ENCODE measurements around the gene DNAJC6. TPM values are rescaled to one million over a fixed set of nuclear protein-coding genes. Genes with fewer than 3 reads are reported as not detected.

DNAJC6 gene
- polyA plus RNA-seq, 1 donor (not counting 4 experiments of a cell fraction or from before 2014, with no cell fraction given) = 7.7 TPM

GRCh38 chr1:65260851-65261473 lies 48.4 kb upstream of the DNAJC6 start:
- H3K4me1 ChIP-seq (ENCODE audit: control insufficient read depth, extremely low read depth, insufficient read depth, low read length) = peaks cover 26% of the 10 kb centered on the region
- no peak for TF ChIP-seq EZH2 (IDR thresholded peaks at IDR 0.05; ENCODE audit: low read length)
- TF ChIP-seq, protein P1, sequence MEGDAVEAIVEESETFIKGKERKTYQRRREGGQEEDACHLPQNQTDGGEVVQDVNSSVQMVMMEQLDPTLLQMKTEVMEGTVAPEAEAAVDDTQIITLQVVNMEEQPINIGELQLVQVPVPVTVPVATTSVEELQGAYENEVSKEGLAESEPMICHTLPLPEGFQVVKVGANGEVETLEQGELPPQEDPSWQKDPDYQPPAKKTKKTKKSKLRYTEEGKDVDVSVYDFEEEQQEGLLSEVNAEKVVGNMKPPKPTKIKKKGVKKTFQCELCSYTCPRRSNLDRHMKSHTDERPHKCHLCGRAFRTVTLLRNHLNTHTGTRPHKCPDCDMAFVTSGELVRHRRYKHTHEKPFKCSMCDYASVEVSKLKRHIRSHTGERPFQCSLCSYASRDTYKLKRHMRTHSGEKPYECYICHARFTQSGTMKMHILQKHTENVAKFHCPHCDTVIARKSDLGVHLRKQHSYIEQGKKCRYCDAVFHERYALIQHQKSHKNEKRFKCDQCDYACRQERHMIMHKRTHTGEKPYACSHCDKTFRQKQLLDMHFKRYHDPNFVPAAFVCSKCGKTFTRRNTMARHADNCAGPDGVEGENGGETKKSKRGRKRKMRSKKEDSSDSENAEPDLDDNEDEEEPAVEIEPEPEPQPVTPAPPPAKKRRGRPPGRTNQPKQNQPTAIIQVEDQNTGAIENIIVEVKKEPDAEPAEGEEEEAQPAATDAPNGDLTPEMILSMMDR (optimal IDR thresholded peaks at IDR 0.05 in 1 of 3, IDR thresholded peaks at IDR 0.05 in 1 of 3, conservative IDR thresholded peaks at IDR 0.05 in 1 of 3; ENCODE audit: extremely low read depth in 1 of 3, insufficient read depth in 2 of 3, low read length in 3 of 3) = no peak
- H3K4me3 ChIP-seq (ENCODE audit: control insufficient read depth in 2 of 3, extremely low read depth in 1 of 3, insufficient read depth in 2 of 3, low read depth in 1 of 3, low read length in 3 of 3) = no peak overlapping the region
- H3K9ac ChIP-seq (ENCODE audit: control insufficient read depth, extremely low read depth, insufficient read depth, low read length) = no peak overlapping the region
- H3K9me1 ChIP-seq (ENCODE audit: control insufficient read depth, extremely low read depth, insufficient read depth, low read length) = no peaks in the 10 kb centered on the region
- dilution Hi-C loops (cut with MboI; ENCODE audit: extremely low pct_ligation_motif_present, low sequenced_read_pairs) = no loop called here
- no peaks in the 10 kb centered on the region for H3K9me3 ChIP-seq (ENCODE audit: control insufficient read depth, low read depth, low read length)
- DNase-seq (ENCODE audit: low read depth, low spot score) = peak; percentile 58
- FAIRE-seq = peak; percentile 90
- no peak overlapping the region for H3K27ac ChIP-seq (ENCODE audit: control insufficient read depth, insufficient read depth, low read length)
- H3K27me3 ChIP-seq (ENCODE audit: control insufficient read depth, extremely low read depth, insufficient read depth, low read length) = no peaks in the 10 kb centered on the region
- H3K79me2 ChIP-seq (ENCODE audit: control insufficient read depth, insufficient read depth, low read length) = peaks cover 1% of the 10 kb centered on the region
- no peak overlapping the region for H2AFZ ChIP-seq (ENCODE audit: control insufficient read depth, low read length)
- H3K36me3 ChIP-seq (ENCODE audit: control insufficient read depth in 2 of 2, extremely low read depth in 1 of 2, insufficient read depth in 2 of 2, low read length in 2 of 2) = no peaks in the 10 kb centered on the region
- H4K20me1 ChIP-seq (ENCODE audit: control insufficient read depth, extremely low read depth, insufficient read depth, low read length) = no peaks in the 10 kb centered on the region
- H3K4me2 ChIP-seq (ENCODE audit: control insufficient read depth, extremely low read depth, insufficient read depth, low read depth, low read length) = no peak overlapping the region

DNA sequence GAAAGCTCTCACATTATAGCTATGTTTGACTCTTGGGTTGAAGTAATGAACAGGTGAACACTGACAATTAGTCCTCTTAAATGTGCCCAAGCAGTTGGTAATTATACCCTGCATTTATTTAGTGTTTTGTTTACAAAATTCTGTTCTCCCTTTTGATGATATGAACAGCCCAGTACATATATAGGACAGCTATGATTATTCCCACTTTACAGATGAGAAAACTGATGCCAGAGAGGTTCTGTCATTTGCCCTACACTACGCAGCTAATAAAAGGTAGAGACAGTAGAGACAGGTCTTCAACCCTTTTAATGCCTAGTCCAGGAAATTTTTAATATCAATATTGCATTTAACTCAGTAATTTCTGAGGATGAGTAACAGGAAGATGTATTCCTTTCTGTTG lies 46.1 kb upstream of the DNAJC6 start:
- H4K20me1 ChIP-seq (ENCODE audit: control insufficient read depth, extremely low read depth, insufficient read depth, low read length) = no peaks in the 10 kb centered on the region
- no peak overlapping the region for H2AFZ ChIP-seq (ENCODE audit: control insufficient read depth, low read length)
- H3K36me3 ChIP-seq (ENCODE audit: control insufficient read depth in 2 of 2, extremely low read depth in 1 of 2, insufficient read depth in 2 of 2, low read length in 2 of 2) = no peaks in the 10 kb centered on the region
- no peaks in the 10 kb centered on the region for H3K9me1 ChIP-seq (ENCODE audit: control insufficient read depth, extremely low read depth, insufficient read depth, low read length)
- no peaks in the 10 kb centered on the region for H3K9me3 ChIP-seq (ENCODE audit: control insufficient read depth, low read depth, low read length)
- no peak overlapping the region for H3K4me3 ChIP-seq (ENCODE audit: control insufficient read depth in 2 of 3, extremely low read depth in 1 of 3, insufficient read depth in 2 of 3, low read depth in 1 of 3, low read length in 3 of 3)
- peaks cover 21% of the 10 kb centered on the region for H3K4me1 ChIP-seq (ENCODE audit: control insufficient read depth, extremely low read depth, insufficient read depth, low read length)
- no peak for DNase-seq (ENCODE audit: low read depth, low spot score)
- dilution Hi-C loops (cut with MboI; ENCODE audit: extremely low pct_ligation_motif_present, low sequenced_read_pairs) = no loop called here
- no peak overlapping the region for H3K27ac ChIP-seq (ENCODE audit: control insufficient read depth, insufficient read depth, low read length)
- peaks cover 1% of the 10 kb centered on the region for H3K79me2 ChIP-seq (ENCODE audit: control insufficient read depth, insufficient read depth, low read length)
- H3K27me3 ChIP-seq (ENCODE audit: control insufficient read depth, extremely low read depth, insufficient read depth, low read length) = no peaks in the 10 kb centered on the region
- TF ChIP-seq, protein P1 (optimal IDR thresholded peaks at IDR 0.05 in 1 of 3, IDR thresholded peaks at IDR 0.05 in 1 of 3, conservative IDR thresholded peaks at IDR 0.05 in 1 of 3; ENCODE audit: extremely low read depth in 1 of 3, insufficient read depth in 2 of 3, low read length in 3 of 3) = no peak
- no peak for TF ChIP-seq EZH2 (IDR thresholded peaks at IDR 0.05; ENCODE audit: low read length)
- no peak overlapping the region for H3K9ac ChIP-seq (ENCODE audit: control insufficient read depth, extremely low read depth, insufficient read depth, low read length)
- H3K4me2 ChIP-seq (ENCODE audit: control insufficient read depth, extremely low read depth, insufficient read depth, low read depth, low read length) = no peak overlapping the region
- FAIRE-seq = no peak

Measured in keratinocyte (primary cell).